Heart left ventricle (tissue), 16 donors: ENCODE data around the gene HSPE1. TPM values are rescaled to one million over a fixed set of nuclear protein-coding genes. Genes with fewer than 3 reads are reported as not detected.

Source experiments
- ATAC-seq, 4 donors: fragments of 200-7000 bp; cut with Tn5 transposase; one replicate each; pipeline ENCODE4 v1.9.1; 2020 to 2022; ENCODE audit warnings: moderate library complexity in 4 of 4, mild to moderate bottlenecking in 3 of 4, moderate number of reproducible peaks in 1 of 4
- DNase-seq, 5 donors: peaks; one replicate each; pipeline ENCODE4 v3.0.0-alpha.2; 2020
- H3K27ac ChIP-seq, 12 donors: fragments of 200-600 bp; sonication (generic) in 4 of 12; one replicate each; pipeline versions ENCODE4 v1.5.0 to v1.8.0; 2016 to 2022; ENCODE audit warnings: mild to moderate bottlenecking in 2 of 12
- H3K27me3 ChIP-seq, 9 donors: fragments of 200-600 bp; sonication (generic) in 2 of 9; one replicate each; pipeline versions ENCODE4 v1.5.1 to v1.8.0; 2016 to 2022; ENCODE audit warnings: mild to moderate bottlenecking in 3 of 9
- H3K36me3 ChIP-seq, 9 donors: fragments of 200-600 bp; sonication (generic) in 2 of 9; one replicate each; pipeline versions ENCODE4 v1.5.0 to v1.8.0; 2018 to 2022; ENCODE audit warnings: mild to moderate bottlenecking in 2 of 9
- H3K4me1 ChIP-seq, 12 donors: fragments of 200-600 bp; sonication (generic) in 4 of 12; one replicate each; pipeline versions ENCODE4 v1.5.0 to v1.8.0; 2016 to 2022; ENCODE audit warnings: mild to moderate bottlenecking in 3 of 12
- H3K4me3 ChIP-seq, 12 donors: fragments of 200-600 bp; sonication (generic) in 4 of 12; one replicate each; pipeline versions ENCODE4 v1.5.0 to v1.8.0; 2017 to 2022; ENCODE audit warnings: mild to moderate bottlenecking in 9 of 12, moderate library complexity in 4 of 12
- H3K9me3 ChIP-seq, 12 donors: fragments of 200-600 bp; sonication (generic) in 4 of 12; one replicate each; pipeline versions ENCODE4 v1.5.0 to v1.8.0; 2016 to 2022; ENCODE audit warnings: mild to moderate bottlenecking in 1 of 12
- POLR2A ChIP-seq, 2 donors: fragments of 450-650 bp; IDR thresholded peaks; one replicate each; pipeline ENCODE4 v1.6.1; 2017; ENCODE audit warnings: antibody characterized with exemption in 2 of 2, mild to moderate bottlenecking in 2 of 2, moderate library complexity in 2 of 2
- WGBS, 4 donors: extraction: QIAGEN DNeasy Blood & Tissue Kit in 2 of 4; methylation state at CpG; one replicate each; pipeline versions ENCODE4 v1.1.5 to v1.1.7; 2013 to 2018; 5-methylcytosine and 5-hydroxymethylcytosine counted together
- intact Hi-C, 10 donors: fragments of 100-400 bp; cut with DNase I; formaldehyde crosslinking; loops; one replicate each; pipeline versions ENCODE4 v1.11.1 to v1.14.2; 2022
- polyA plus RNA-seq, 2 donors: library from polyadenylated mRNA; stranded (reverse); fragments of 200-250 nt; gene quantifications; one replicate each; pipeline ENCODE4 v1.2.3, GENCODE V29; 2013
- total RNA-seq, 9 donors: library from RNA; depleted of rRNA in 2 of 9; stranded (reverse); fragments of >200 nt in 2 of 9; fragmentation: NEBNext Ultra II Directional in 3 of 9; extraction: Animal tissue kit (Norgen Biotek cat#: 25700) in 3 of 9; gene quantifications; one replicate each; pipeline versions ENCODE4 v1.1.0 to v1.2.4, GENCODE V29; 2016 to 2023
- TF ChIP-seq, protein P1 (sequence below), 12 donors: fragments of 200-600 bp; sonication (generic) in 4 of 12; IDR thresholded peaks; one replicate each; pipeline versions ENCODE4 v1.5.0 to v1.8.0; 2018 to 2022; ENCODE audit warnings: antibody characterized with exemption in 12 of 12, mild to moderate bottlenecking in 5 of 12
- donor health status: ischemic (EF 13 %, LVEDD 7.1; RV severe dilation, severe dysfunction).
- donor health status: healthy with polysubstance abuse.
- donor health status: DM: no; HTN: yes; CAD: no.
- donor health status: DM: no; HTN: no; CAD: no.
- donor health status: ischemic (EF 25% LVEDD 6.9; RV normal size, moderate dysfunction).
- donor health status: ischemic (EF 25% LVEDD 5.7; RV mildly dilated, moderate dysfunction).
- donor health status: healthy.
- donor health status: DM: yes; HTN: yes; CAD: no.
- donor health status: ischemic (EF 35%, LVEDD 5.7; RV mildly dilated, moderate dysfunction).
- donor health status: nonischemic (EF 11% LVEDD 7.7; RV severe dilation, severe dysfunction).
- donor health status: DM: yes; HTN: yes; CAD: no.
- donor health status: PGD.
- donor health status: ischemic (EF 29% LVEDD 5.4; RV normal size, mild dysfunction).
- donor health status: nonischemic (EF 23%, LVEDD 6.1; RV moderate dilation, normal function).

Gene HSPE1
- total and polyA plus RNA-seq, 11 donors: 75.0 to 261 (median 108) TPM

DNA sequence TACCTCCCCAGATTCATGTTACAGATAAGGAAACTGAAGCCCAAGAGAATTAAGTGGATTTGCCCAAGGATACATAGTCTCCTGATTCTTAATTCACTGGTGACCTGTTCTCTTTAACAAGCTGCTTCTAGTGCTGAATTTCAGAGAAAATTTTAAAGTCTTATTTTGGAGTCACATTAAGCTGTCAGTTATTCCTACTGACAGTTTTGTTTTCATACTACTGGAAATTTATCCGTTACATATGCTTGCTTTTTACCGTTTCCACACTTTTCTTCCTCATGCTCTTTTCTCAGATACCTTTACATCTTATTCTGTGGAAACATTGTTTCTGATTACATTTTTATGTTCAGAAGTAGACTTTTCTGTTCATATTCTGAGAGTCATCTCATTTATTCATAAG lies 17.0 kb downstream of the HSPE1 start:
- Histone ChIP-seq H3K27me3 (no peaks in the 10 kb centered on the region), H3K27ac (peak overlapping the region in 6 of 12 donors; percentile 92 to 99 (median 96)), H3K4me3 (peak overlapping the region in 10 of 12 donors; percentile 73 to 99 (median 94)), H3K9me3 (no peaks in the 10 kb centered on the region), H3K36me3 (peaks cover 0 to 11% (median 0%) of the 10 kb centered on the region in 9 donors), H3K4me1 (peaks cover 0 to 41% (median 23%) of the 10 kb centered on the region in 12 donors)
- DNase-seq (no peak), ATAC-seq (no peak)
- TF ChIP-seq, protein P1, sequence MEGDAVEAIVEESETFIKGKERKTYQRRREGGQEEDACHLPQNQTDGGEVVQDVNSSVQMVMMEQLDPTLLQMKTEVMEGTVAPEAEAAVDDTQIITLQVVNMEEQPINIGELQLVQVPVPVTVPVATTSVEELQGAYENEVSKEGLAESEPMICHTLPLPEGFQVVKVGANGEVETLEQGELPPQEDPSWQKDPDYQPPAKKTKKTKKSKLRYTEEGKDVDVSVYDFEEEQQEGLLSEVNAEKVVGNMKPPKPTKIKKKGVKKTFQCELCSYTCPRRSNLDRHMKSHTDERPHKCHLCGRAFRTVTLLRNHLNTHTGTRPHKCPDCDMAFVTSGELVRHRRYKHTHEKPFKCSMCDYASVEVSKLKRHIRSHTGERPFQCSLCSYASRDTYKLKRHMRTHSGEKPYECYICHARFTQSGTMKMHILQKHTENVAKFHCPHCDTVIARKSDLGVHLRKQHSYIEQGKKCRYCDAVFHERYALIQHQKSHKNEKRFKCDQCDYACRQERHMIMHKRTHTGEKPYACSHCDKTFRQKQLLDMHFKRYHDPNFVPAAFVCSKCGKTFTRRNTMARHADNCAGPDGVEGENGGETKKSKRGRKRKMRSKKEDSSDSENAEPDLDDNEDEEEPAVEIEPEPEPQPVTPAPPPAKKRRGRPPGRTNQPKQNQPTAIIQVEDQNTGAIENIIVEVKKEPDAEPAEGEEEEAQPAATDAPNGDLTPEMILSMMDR (IDR thresholded peaks at IDR 0.05): no peak
- no peak for TF ChIP-seq POLR2A (IDR thresholded peaks at IDR 0.05)
- 35 to 49% (median 37%) methylated on average over 2 of the region's 2 CpGs for WGBS, 4 donors
- intact Hi-C loops: loop anchor here in 4 of 10 donors (5.0 to 10.0 kb wide), 2 partner anchors 188 to 190 kb away; partner anchors contain the start of gene MARS2 (in 4 of the 4)

DNA sequence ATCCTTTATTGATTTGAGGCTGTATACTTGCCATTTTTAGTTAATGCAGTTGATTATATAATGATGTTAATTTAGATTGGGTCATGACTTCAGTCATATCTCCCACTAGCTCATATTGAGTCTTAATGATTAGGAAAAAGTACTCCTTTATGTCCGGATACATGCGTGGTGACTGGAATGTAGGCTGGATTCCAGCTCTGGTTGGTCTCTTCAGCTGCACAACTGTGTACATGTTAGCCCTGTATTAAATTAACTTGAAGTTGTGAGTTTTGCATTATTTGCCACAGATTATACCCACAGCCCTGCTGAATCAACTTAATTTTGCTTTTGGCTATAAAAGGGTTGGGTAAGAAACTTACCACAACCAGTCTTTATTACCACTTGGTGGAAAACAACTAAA lies 38.2 kb downstream of the HSPE1 start:
- H3K4me1 ChIP-seq: peaks cover 0 to 22% (median 9%) of the 10 kb centered on the region in 12 donors
- H3K4me3 ChIP-seq: no peak overlapping the region
- H3K27me3 ChIP-seq: no peaks in the 10 kb centered on the region
- ATAC-seq (peak in 1 of 4 donors; percentile 18), DNase-seq (no peak)
- WGBS, 4 donors: 14 to 21% (median 18%) methylated on average over 2 of the region's 2 CpGs
- no peaks in the 10 kb centered on the region for H3K9me3 ChIP-seq
- TF ChIP-seq POLR2A (IDR thresholded peaks at IDR 0.05): no peak
- TF ChIP-seq, protein P1 (IDR thresholded peaks at IDR 0.05): no peak
- intact Hi-C loops: no loop called here
- H3K27ac ChIP-seq: no peak overlapping the region
- peaks cover 0 to 85% (median 61%) of the 10 kb centered on the region in 9 donors for H3K36me3 ChIP-seq

DNA sequence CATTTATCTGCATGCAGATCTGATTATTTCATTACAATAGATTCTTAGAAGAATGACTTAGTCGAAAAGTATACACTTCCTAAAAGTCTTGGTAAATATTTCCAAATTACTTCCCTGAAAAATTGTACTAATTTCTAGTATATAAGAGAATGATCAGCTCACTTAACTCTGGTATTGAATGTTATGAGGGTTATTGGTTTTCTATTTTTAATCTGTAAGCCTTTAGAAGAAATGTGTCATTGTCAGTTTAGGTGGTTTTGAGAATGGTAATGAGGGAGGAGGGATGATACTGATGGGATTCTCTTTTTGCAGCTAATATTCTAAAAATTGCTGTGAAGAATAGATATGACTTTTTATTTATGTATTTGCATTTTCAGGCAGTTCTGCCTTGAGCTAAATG lies 39.6 kb downstream of the HSPE1 start:
- WGBS, 4 donors: 67 to 84% (median 82%) methylated on average over 1 of the region's 1 CpG
- no peak for TF ChIP-seq POLR2A (IDR thresholded peaks at IDR 0.05)
- TF ChIP-seq, protein P1 (IDR thresholded peaks at IDR 0.05): no peak

DNA sequence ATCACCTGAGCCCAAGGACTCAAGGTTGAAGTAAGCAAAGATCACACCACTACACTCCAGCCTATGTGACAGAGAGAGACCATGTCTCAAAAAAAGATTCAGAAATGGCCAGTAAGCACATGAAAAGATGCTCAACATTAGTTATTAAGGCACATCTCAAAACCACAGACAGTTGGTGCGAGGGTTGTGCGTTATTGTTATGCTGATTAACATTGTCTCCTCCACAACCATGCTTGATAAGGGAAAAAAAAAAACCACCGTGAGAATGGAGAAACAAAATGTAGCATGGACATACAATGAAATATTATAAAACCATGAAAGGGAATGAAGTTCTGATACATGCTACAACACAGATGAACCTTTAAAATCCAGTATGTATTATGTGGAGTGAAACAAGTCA lies 43.0 kb downstream of the HSPE1 start:
- Histone ChIP-seq H3K27ac (no peak overlapping the region), H3K27me3 (no peaks in the 10 kb centered on the region), H3K4me1 (peaks cover 0 to 18% (median 7%) of the 10 kb centered on the region in 12 donors), H3K9me3 (no peaks in the 10 kb centered on the region), H3K36me3 (peaks cover 0 to 88% (median 72%) of the 10 kb centered on the region in 9 donors), H3K4me3 (no peak overlapping the region)
- no peak for DNase-seq
- intact Hi-C loops: no loop called here
- TF ChIP-seq POLR2A (IDR thresholded peaks at IDR 0.05): no peak
- TF ChIP-seq, protein P1 (IDR thresholded peaks at IDR 0.05): no peak
- WGBS, 4 donors: 93 to 98% (median 95%) methylated on average over 3 of the region's 3 CpGs
- no peak for ATAC-seq

More for the DNA sequence above, 39.6 kb downstream of the HSPE1 start:
- no peaks in the 10 kb centered on the region for H3K27me3 ChIP-seq
- H3K4me1 ChIP-seq: peaks cover 0 to 16% (median 7%) of the 10 kb centered on the region in 12 donors
- H3K27ac ChIP-seq: no peak overlapping the region
- intact Hi-C loops: no loop called here
- no peak overlapping the region for H3K4me3 ChIP-seq
- no peak for DNase-seq
- H3K9me3 ChIP-seq: no peaks in the 10 kb centered on the region
- H3K36me3 ChIP-seq: peaks cover 0 to 93% (median 75%) of the 10 kb centered on the region in 9 donors
- no peak for ATAC-seq
